SH-SY5Y (cell line): ENCODE measurements around the gene GALNT9.

ENCODE experiments used
- GATA2 ChIP-seq: IDR thresholded peaks from 2 replicates; pipeline ENCODE4 v1.6.1; 2011; ENCODE audit warnings: mild to moderate bottlenecking, low read depth, low read length
- GATA3 ChIP-seq: IDR thresholded peaks from 2 replicates; pipeline ENCODE4 v1.6.1; 2011; ENCODE audit warnings: low read depth, mild to moderate bottlenecking, low read length, moderate library complexity

DNA sequence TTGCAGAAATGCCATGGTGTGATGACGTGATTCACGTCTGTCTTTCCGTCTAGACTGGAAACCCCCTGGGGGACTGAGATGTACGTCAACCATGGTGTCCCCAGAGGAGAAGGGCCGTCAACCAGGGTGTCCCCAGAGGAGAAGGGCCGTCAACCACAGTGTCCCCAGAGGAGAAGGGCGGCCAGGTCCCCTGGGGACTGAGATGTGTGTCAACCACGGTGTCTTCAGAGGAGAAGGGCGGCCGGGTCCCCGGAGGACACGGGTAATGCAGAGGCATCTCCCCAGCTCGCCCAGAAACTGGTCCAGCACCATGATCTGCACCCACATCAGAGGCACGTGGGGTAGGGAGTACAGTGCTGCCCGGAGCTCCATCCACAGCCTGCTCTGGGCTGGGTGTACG is 30.6 kb upstream of the GALNT9 start:
- TF ChIP-seq GATA2, result no peak
- TF ChIP-seq GATA3, result no peak
